Karpas-422 (cell line): ENCODE results near the gene NOP56. TPM values are rescaled to one million over a fixed set of nuclear protein-coding genes. Genes with fewer than 3 reads are reported as not detected.
A peak's percentile ranks its signal among the peaks of the same experiment; 100 is the strongest.
"Not testable (repeated sequence)": the region's sequence is repeated elsewhere in the genome, so short reads cannot be mapped to it uniquely, and the experiment has no call there.

Experiments
- DNase-seq: peaks from one replicate; pipeline ENCODE4 v3.0.0-alpha.2; 2015
- H2AFZ ChIP-seq: fragments of 200-600 bp; sonication (generic); 2 replicates; pipeline ENCODE4 v1.6.1; 2014; ENCODE audit warnings: antibody characterized with exemption, low read length, mixed read lengths
- H3K27ac ChIP-seq: fragments of 200-600 bp; sonication (generic); 2 replicates; pipeline ENCODE4 v1.5.1; 2014; ENCODE audit warnings: mild to moderate bottlenecking, low read length, moderate library complexity
- H3K27me3 ChIP-seq: fragments of 200-600 bp; sonication (generic); 2 replicates; pipeline ENCODE4 v1.6.1; 2014; ENCODE audit warnings: low read length, mixed read lengths
- H3K36me3 ChIP-seq: fragments of 200-600 bp; sonication (generic); 2 replicates; pipeline ENCODE4 v1.6.1; 2014; ENCODE audit warnings: low read length, mixed read lengths; ENCODE audit not compliant: insufficient read depth
- H3K4me1 ChIP-seq: fragments of 200-600 bp; sonication (generic); 2 replicates; pipeline ENCODE4 v1.6.1; 2014; ENCODE audit warnings: mild to moderate bottlenecking, low read length, mixed read lengths
- H3K4me2 ChIP-seq: fragments of 200-600 bp; sonication (generic); 2 replicates; pipeline ENCODE4 v1.6.1; 2014; ENCODE audit warnings: low read length, low read depth, mild to moderate bottlenecking; ENCODE audit not compliant: poor library complexity, severe bottlenecking
- H3K4me3 ChIP-seq: fragments of 200-600 bp; sonication (generic); 2 replicates; pipeline ENCODE4 v1.5.1; 2014; ENCODE audit warnings: mild to moderate bottlenecking, antibody characterized with exemption, low read length, mixed read lengths
- H3K79me2 ChIP-seq: fragments of 200-600 bp; sonication (generic); 2 replicates; pipeline ENCODE4 v1.6.1; 2014; ENCODE audit warnings: mild to moderate bottlenecking, low read length, mixed read lengths
- H3K9ac ChIP-seq: fragments of 200-600 bp; sonication (generic); 2 replicates; pipeline ENCODE4 v1.6.0; 2014; ENCODE audit warnings: low read length
- H3K9me2 ChIP-seq: fragments of 200-600 bp; sonication (generic), shearing (Covaris generic); replicated peaks from 2 replicates; pipeline ENCODE4 v1.6.0; 2014; ENCODE audit warnings: mild to moderate bottlenecking, low read length, moderate library complexity; ENCODE audit not compliant: insufficient read depth
- H3K9me3 ChIP-seq: fragments of 300-700, 200-600 bp; sonication (generic); 2 replicates; pipeline ENCODE4 v1.6.1; 2014; ENCODE audit warnings: low read length, mixed read lengths
- H4K20me1 ChIP-seq: fragments of 200-600 bp; sonication (generic); 2 replicates; pipeline ENCODE4 v1.6.1; 2014; ENCODE audit warnings: mild to moderate bottlenecking, antibody characterized with exemption, low read length, low read depth; ENCODE audit not compliant: insufficient read depth
- total RNA-seq: library from RNA; depleted of rRNA; stranded (reverse); fragments of >200 nt; shearing (Covaris generic); gene quantifications from 2 replicates; pipeline ENCODE4 v1.2.3, GENCODE V29; 2014; ENCODE audit warnings: low replicate concordance

The NOP56 gene
- total RNA-seq, 1 experiment from 2014 or later: 192 TPM

GRCh38 chr20:2692036-2692885, 39.8 kb downstream of the NOP56 start, which contains the start of gene EBF4:
Gene EBF4, plus strand, starts transcription at chr20:2692780. Its CDS starts 866 bp downstream, at chr20:2693646.
- no peak for DNase-seq
- no peaks in the 10 kb centered on the region for H3K9me3 ChIP-seq

DNA sequence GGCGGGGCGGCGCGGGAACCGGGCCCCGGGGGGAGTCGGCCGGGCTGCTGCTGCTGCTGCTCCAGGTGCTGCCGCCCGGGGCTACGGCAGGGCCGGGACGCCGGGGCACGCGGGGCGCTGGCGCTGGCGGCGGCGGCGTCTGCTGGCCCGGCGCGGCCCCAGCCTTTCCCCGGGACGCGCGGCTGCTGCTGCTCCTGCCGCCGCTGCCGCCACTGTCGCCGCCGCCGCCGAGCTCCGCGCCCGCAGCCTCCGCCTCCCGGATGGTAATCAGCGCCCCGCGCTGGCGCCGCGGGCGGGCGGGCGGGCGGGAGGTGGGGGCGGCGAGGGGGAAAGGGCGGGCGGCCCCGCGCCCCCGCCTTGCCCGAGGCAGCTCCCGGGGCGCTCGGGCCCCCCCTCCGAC, 40.5 kb downstream of the NOP56 start:
- Histone ChIP-seq H2AFZ (no peak overlapping the region), H3K4me3 (no peak overlapping the region), H3K27me3 (no peaks in the 10 kb centered on the region), H3K4me1 (peaks cover 6% of the 10 kb centered on the region), H3K79me2 (no peaks in the 10 kb centered on the region), H3K36me3 (no peaks in the 10 kb centered on the region), H3K27ac (no peak overlapping the region), H4K20me1 (no peaks in the 10 kb centered on the region), H3K9me3 (no peaks in the 10 kb centered on the region), H3K9ac (no peak overlapping the region), H3K4me2 (no peak overlapping the region), H3K9me2 (no peaks in the 10 kb centered on the region)
- DNase-seq: no peak

More at GRCh38 chr20:2692036-2692885, 39.8 kb downstream of the NOP56 start, which contains the start of gene EBF4:
- Histone ChIP-seq H3K36me3 (no peaks in the 10 kb centered on the region), H3K27me3 (no peaks in the 10 kb centered on the region), H3K27ac (no peak within 1 kb of the TSS), H3K79me2 (no peaks in the 10 kb centered on the region), H3K9ac (no peak within 1 kb of the TSS), H3K4me3 (peak within 1 kb of the TSS; percentile 15; the same call in 1 of the 2 replicates), H3K4me2 (no peak within 1 kb of the TSS), H4K20me1 (no peaks in the 10 kb centered on the region), H2AFZ (no peak within 1 kb of the TSS), H3K4me1 (peaks cover 9% of the 10 kb centered on the region), H3K9me2 (no peaks in the 10 kb centered on the region)

- no peak overlapping the region for H3K4me3 ChIP-seq
- no peaks in the 10 kb centered on the region for H3K79me2 ChIP-seq
- H3K27me3 ChIP-seq: no peaks in the 10 kb centered on the region
- no peaks in the 10 kb centered on the region for H3K9me2 ChIP-seq
- no peak overlapping the region for H3K9ac ChIP-seq
- no peaks in the 10 kb centered on the region for H3K9me3 ChIP-seq
- no peak overlapping the region for H3K27ac ChIP-seq
- DNase-seq: no peak
- H4K20me1 ChIP-seq: no peaks in the 10 kb centered on the region
- no peak overlapping the region for H2AFZ ChIP-seq
- peaks cover 1% of the 10 kb centered on the region for H3K4me1 ChIP-seq
- no peaks in the 10 kb centered on the region for H3K36me3 ChIP-seq
- H3K4me2 ChIP-seq: no peak overlapping the region
These were observed 41.0 kb downstream of the NOP56 start for GRCh38 chr20:2693286-2694007.

DNA sequence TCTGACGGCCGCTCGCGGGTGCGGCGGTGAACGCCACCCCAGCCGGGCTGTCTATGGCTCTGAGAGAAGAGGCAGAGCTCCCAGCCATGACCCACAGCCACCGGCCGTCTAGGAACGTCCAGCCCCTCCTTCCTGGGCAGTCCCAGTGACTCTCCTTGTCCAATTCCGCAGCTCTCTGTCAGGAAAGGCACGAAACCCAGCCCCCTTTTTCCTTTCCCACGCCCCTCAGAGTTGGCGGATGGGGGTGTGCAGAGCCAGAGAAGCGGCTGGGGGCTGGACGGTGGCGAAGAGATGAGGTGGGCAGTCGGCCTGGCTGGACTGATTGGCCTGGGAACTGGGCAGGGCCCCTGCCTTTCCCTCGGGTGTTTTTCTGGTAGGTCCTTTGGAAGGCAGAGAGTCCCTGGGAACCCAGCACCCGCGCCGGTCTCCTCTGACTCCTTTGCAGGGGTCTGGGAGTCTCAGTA, 41.6 kb downstream of the NOP56 start:
- Histone ChIP-seq H3K27me3 (no peaks in the 10 kb centered on the region), H3K9me3 (no peaks in the 10 kb centered on the region), H4K20me1 (no peaks in the 10 kb centered on the region), H3K9ac (no peak overlapping the region), H3K4me3 (no peak overlapping the region), H3K36me3 (no peaks in the 10 kb centered on the region), H3K4me1 (no peaks in the 10 kb centered on the region; the same call in 1 of the 2 replicates), H3K27ac (no peak overlapping the region), H3K4me2 (no peak overlapping the region), H2AFZ (no peak overlapping the region), H3K79me2 (no peaks in the 10 kb centered on the region), H3K9me2 (no peaks in the 10 kb centered on the region)
- no peak for DNase-seq

- Histone ChIP-seq H3K9me3 (no peaks in the 10 kb centered on the region), H3K79me2 (no peaks in the 10 kb centered on the region), H3K9me2 (no peaks in the 10 kb centered on the region), H3K4me1 (peaks cover 2% of the 10 kb centered on the region), H3K36me3 (no peaks in the 10 kb centered on the region), H4K20me1 (no peaks in the 10 kb centered on the region), H3K4me3 (no peak overlapping the region), H3K27ac (no peak overlapping the region), H3K9ac (no peak overlapping the region), H3K27me3 (no peaks in the 10 kb centered on the region), H2AFZ (no peak overlapping the region), H3K4me2 (no peak overlapping the region)
- DNase-seq: no peak
These were observed 42.1 kb downstream of the NOP56 start for GRCh38 chr20:2694519-2694918.

GRCh38 chr20:2695206-2695983, 43.0 kb downstream of the NOP56 start:
- Histone ChIP-seq H3K27me3 (no peaks in the 10 kb centered on the region), H3K79me2 (no peaks in the 10 kb centered on the region), H4K20me1 (no peaks in the 10 kb centered on the region), H3K4me3 (no peak overlapping the region), H3K4me2 (no peak overlapping the region), H2AFZ (no peak overlapping the region), H3K9ac (no peak overlapping the region), H3K36me3 (no peaks in the 10 kb centered on the region), H3K9me2 (no peaks in the 10 kb centered on the region), H3K9me3 (no peaks in the 10 kb centered on the region), H3K27ac (no peak overlapping the region), H3K4me1 (peaks cover 11% of the 10 kb centered on the region)
- DNase-seq: no peak

GRCh38 chr20:2695984-2696525, 43.6 kb downstream of the NOP56 start:
- H3K4me3 ChIP-seq, H3K9me2 ChIP-seq, H3K9me3 ChIP-seq, H2AFZ ChIP-seq, H3K27me3 ChIP-seq, H3K79me2 ChIP-seq, H3K36me3 ChIP-seq, H4K20me1 ChIP-seq, H3K4me2 ChIP-seq, DNase-seq, H3K27ac ChIP-seq, H3K9ac ChIP-seq: not testable (repeated sequence)
- H3K4me1 ChIP-seq: peaks cover 17% of the 10 kb centered on the region
